CD14-positive monocyte (primary cell): ENCODE data around the gene C3orf18. TPM values are rescaled to one million over a fixed set of nuclear protein-coding genes. Genes with fewer than 3 reads are reported as not detected.

Experiments
- DNase-seq, 3 donors: peaks; one replicate each; pipeline ENCODE4 v3.0.0-alpha.2; 2011 to 2022
- H2AFZ ChIP-seq: 2 replicates; pipeline ENCODE4 v1.6.0; 2012; ENCODE audit warnings: mild to moderate bottlenecking, low read depth, low read length, inconsistent platforms; ENCODE audit not compliant: insufficient read depth, poor library complexity, severe bottlenecking
- H3K27ac ChIP-seq, 2 donors: 1 replicate in 1 of 2; 2 replicates in 1 of 2; pipeline ENCODE4 v1.5.1; 2012 to 2013; ENCODE audit warnings: low read length in 2 of 2, control low read depth in 1 of 2, inconsistent platforms in 1 of 2, low read depth in 1 of 2, mild to moderate bottlenecking in 1 of 2
- H3K27me3 ChIP-seq, 2 donors: one replicate each; pipeline versions ENCODE4 v1.6.0 to v1.6.1; 2011 to 2013; ENCODE audit warnings: low read length in 2 of 2; ENCODE audit not compliant: control insufficient read depth in 2 of 2, insufficient read depth in 2 of 2
- H3K36me3 ChIP-seq, 2 donors: replicated peaks in 1 of 2; 1 replicate in 1 of 2; 2 replicates in 1 of 2; pipeline versions ENCODE4 v1.5.1 to v1.6.1; 2012 to 2013; ENCODE audit warnings: low read length in 2 of 2, control low read depth in 1 of 2, inconsistent platforms in 1 of 2, mild to moderate bottlenecking in 1 of 2; ENCODE audit not compliant: insufficient read depth in 2 of 2, control insufficient read depth in 1 of 2
- H3K4me1 ChIP-seq, 2 donors: 1 replicate in 1 of 2; 2 replicates in 1 of 2; pipeline versions ENCODE4 v1.5.1 to v1.6.1; 2012 to 2013; ENCODE audit warnings: low read length in 2 of 2, control low read depth in 1 of 2, inconsistent platforms in 1 of 2, mild to moderate bottlenecking in 1 of 2, moderate library complexity in 1 of 2; ENCODE audit not compliant: insufficient read depth in 2 of 2, control insufficient read depth in 1 of 2
- H3K4me2 ChIP-seq: replicated peaks from 2 replicates; pipeline ENCODE3; 2012; ENCODE audit warnings: low read length, moderate library complexity, mild to moderate bottlenecking; ENCODE audit not compliant: poor library complexity, severe bottlenecking; ENCODE audit errors: extremely low read depth
- H3K4me3 ChIP-seq, 3 experiments: fragments of 200-600 bp in 1 of 3; sonication (generic) in 1 of 3; replicated peaks in 1 of 3; 1 replicate in 2 of 3; 2 replicates in 1 of 3; pipeline ENCODE4 v1.5.1; 2011 to 2013; ENCODE audit warnings: low read length in 3 of 3, mild to moderate bottlenecking in 3 of 3, control low read depth in 2 of 3, low read depth in 2 of 3, inconsistent platforms in 1 of 3, moderate library complexity in 1 of 3
- H3K79me2 ChIP-seq: 2 replicates; pipeline ENCODE4 v1.6.0; 2012; ENCODE audit warnings: mild to moderate bottlenecking, control low read depth, inconsistent platforms, low read length, moderate library complexity; ENCODE audit not compliant: insufficient read depth
- H3K9ac ChIP-seq: 2 replicates; pipeline ENCODE4 v1.6.0; 2017; ENCODE audit warnings: low read length, mild to moderate bottlenecking; ENCODE audit not compliant: insufficient read depth, poor library complexity, severe bottlenecking
- H3K9me3 ChIP-seq, 2 donors: replicated peaks in 1 of 2; 1 replicate in 1 of 2; 2 replicates in 1 of 2; pipeline versions ENCODE4 v1.5.1 to v1.6.1; 2012 to 2013; ENCODE audit warnings: low read length in 2 of 2, control low read depth in 1 of 2; ENCODE audit not compliant: control insufficient read depth in 1 of 2, insufficient read depth in 1 of 2
- H4K20me1 ChIP-seq: 2 replicates; pipeline ENCODE4 v1.6.0; 2012; ENCODE audit warnings: mild to moderate bottlenecking, low read length, control low read depth, moderate library complexity; ENCODE audit not compliant: insufficient read depth
- H3K27ac Mint-ChIP-seq, 7 donors: one replicate each; pipeline ENCODE4 v1.8.0; 2020; ENCODE audit warnings: mild to moderate bottlenecking in 7 of 7, mixed read lengths in 7 of 7, moderate library complexity in 6 of 7, inconsistent platforms in 2 of 7
- H3K27me3 Mint-ChIP-seq, 3 donors: one replicate each; pipeline ENCODE4 v1.8.0; 2021 to 2022; ENCODE audit warnings: low read depth in 3 of 3, mild to moderate bottlenecking in 3 of 3, mixed read lengths in 3 of 3, moderate library complexity in 3 of 3, inconsistent platforms in 1 of 3
- H3K36me3 Mint-ChIP-seq, 2 donors: one replicate each; pipeline ENCODE4 v1.8.0; 2020; ENCODE audit warnings: mixed read lengths in 2 of 2, inconsistent platforms in 1 of 2, mild to moderate bottlenecking in 1 of 2
- H3K4me1 Mint-ChIP-seq: one replicate; pipeline ENCODE4 v1.8.0; 2020; ENCODE audit warnings: mild to moderate bottlenecking, mixed read lengths
- H3K4me3 Mint-ChIP-seq, 2 donors: one replicate each; pipeline ENCODE4 v1.8.0; 2020; ENCODE audit warnings: mild to moderate bottlenecking in 2 of 2, mixed read lengths in 2 of 2, moderate library complexity in 1 of 2
- H3K9me3 Mint-ChIP-seq, 7 donors: one replicate each; pipeline ENCODE4 v1.8.0; 2020 to 2022; ENCODE audit warnings: mixed read lengths in 7 of 7, mild to moderate bottlenecking in 6 of 7, moderate library complexity in 6 of 7, inconsistent platforms in 2 of 7
- WGBS: methylation state at CpG from one replicate; pipeline ENCODE4 v1.1.5; 2013; ENCODE audit warnings: missing lambda C conversion rate; ENCODE audit not compliant: insufficient coverage; 5-methylcytosine and 5-hydroxymethylcytosine counted together
- intact Hi-C, 2 donors: fragments of 100-400 bp; cut with micrococcal nuclease; formaldehyde crosslinking; loops; one replicate each; pipeline versions ENCODE4 v1.15.0 to v1.15.1; 2023
- polyA plus RNA-seq, 3 donors: library from polyadenylated mRNA; depleted of rRNA in 1 of 3; unstranded in 2 of 3; stranded (reverse) in 1 of 3; fragments of 300-500 nt in 2 of 3; fragments of >200 nt in 1 of 3; fragmentation: Illumina TruSeq in 2 of 3; gene quantifications; 1 replicate in 2 of 3; 2 replicates in 1 of 3; pipeline ENCODE4 v1.2.3, GENCODE V29; 2012 to 2021
- TF ChIP-seq, protein P1 (sequence below): fragments of 200-600 bp; IDR thresholded peaks from one replicate; pipeline ENCODE4 v1.8.0; 2022; ENCODE audit warnings: antibody characterized with exemption, mild to moderate bottlenecking

C3orf18 gene
- polyA plus RNA-seq, 3 donors: 0.18 to 1.5 (median 0.76) TPM

DNA sequence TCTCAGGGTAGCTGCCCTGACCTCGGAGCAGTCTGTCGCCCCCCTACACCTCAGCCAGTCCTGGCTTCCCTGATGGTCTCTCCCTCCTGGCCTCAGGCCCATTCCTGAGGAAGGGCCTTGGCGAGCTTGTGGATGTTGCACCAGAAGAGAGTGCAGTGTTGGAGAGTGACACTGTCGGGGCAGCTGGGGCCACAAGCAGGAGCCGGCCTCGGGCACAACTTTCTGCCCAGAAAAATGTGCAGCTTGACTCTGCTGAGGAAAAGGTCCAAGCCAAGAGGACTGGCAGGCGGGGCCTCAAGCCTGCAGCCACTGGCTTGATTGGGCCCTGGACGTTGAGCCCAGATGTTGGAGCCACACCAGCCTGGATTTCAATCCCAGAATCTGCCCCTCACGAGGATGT lies 14.5 kb upstream of the C3orf18 start:
- Mint-ChIP-seq H3K36me3 (peaks cover 33 to 52% of the 10 kb centered on the region in 2 donors), H3K27me3 (peaks cover 0 to 2% (median 0%) of the 10 kb centered on the region in 3 donors), H3K4me1 (peaks cover 11% of the 10 kb centered on the region), H3K9me3 (peaks cover 0 to 1% (median 0%) of the 10 kb centered on the region in 7 donors), H3K4me3 (no peak overlapping the region), H3K27ac (peak overlapping the region in 1 of 7 donors; percentile 69)
- H3K4me1 ChIP-seq: peaks cover 9 to 12% of the 10 kb centered on the region in 2 donors
- H4K20me1 ChIP-seq: no peaks in the 10 kb centered on the region
- no peak overlapping the region for H3K9ac ChIP-seq
- H3K27ac ChIP-seq: no peak overlapping the region
- H3K9me3 ChIP-seq: no peaks in the 10 kb centered on the region
- no peaks in the 10 kb centered on the region for H3K27me3 ChIP-seq
- no peak overlapping the region for H3K4me3 ChIP-seq
- 100% methylated on average over 5 of the region's 9 CpGs for WGBS
- DNase-seq: no peak
- peaks cover 21 to 48% of the 10 kb centered on the region in 2 donors for H3K36me3 ChIP-seq
- H3K79me2 ChIP-seq: no peaks in the 10 kb centered on the region
- H3K4me2 ChIP-seq: no peak overlapping the region
- intact Hi-C loops: no loop called here
- TF ChIP-seq, protein P1, sequence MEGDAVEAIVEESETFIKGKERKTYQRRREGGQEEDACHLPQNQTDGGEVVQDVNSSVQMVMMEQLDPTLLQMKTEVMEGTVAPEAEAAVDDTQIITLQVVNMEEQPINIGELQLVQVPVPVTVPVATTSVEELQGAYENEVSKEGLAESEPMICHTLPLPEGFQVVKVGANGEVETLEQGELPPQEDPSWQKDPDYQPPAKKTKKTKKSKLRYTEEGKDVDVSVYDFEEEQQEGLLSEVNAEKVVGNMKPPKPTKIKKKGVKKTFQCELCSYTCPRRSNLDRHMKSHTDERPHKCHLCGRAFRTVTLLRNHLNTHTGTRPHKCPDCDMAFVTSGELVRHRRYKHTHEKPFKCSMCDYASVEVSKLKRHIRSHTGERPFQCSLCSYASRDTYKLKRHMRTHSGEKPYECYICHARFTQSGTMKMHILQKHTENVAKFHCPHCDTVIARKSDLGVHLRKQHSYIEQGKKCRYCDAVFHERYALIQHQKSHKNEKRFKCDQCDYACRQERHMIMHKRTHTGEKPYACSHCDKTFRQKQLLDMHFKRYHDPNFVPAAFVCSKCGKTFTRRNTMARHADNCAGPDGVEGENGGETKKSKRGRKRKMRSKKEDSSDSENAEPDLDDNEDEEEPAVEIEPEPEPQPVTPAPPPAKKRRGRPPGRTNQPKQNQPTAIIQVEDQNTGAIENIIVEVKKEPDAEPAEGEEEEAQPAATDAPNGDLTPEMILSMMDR: no peak
- H2AFZ ChIP-seq: no peak overlapping the region

- Histone ChIP-seq H3K4me3 (no peak overlapping the region), H2AFZ (no peak overlapping the region), H3K79me2 (no peaks in the 10 kb centered on the region), H3K9ac (no peak overlapping the region), H3K27me3 (no peaks in the 10 kb centered on the region), H3K4me1 (peaks cover 9 to 12% of the 10 kb centered on the region in 2 donors), H4K20me1 (no peaks in the 10 kb centered on the region), H3K4me2 (no peak overlapping the region), H3K9me3 (no peaks in the 10 kb centered on the region), H3K27ac (no peak overlapping the region), H3K36me3 (peaks cover 21 to 54% of the 10 kb centered on the region in 2 donors)
- no peak for DNase-seq
- WGBS: 100% methylated on average over 2 of the region's 2 CpGs
- H3K27me3 Mint-ChIP-seq: peaks cover 0 to 2% (median 0%) of the 10 kb centered on the region in 3 donors
- intact Hi-C loops: no loop called here
- no peak overlapping the region for H3K27ac Mint-ChIP-seq
- H3K36me3 Mint-ChIP-seq: peaks cover 33 to 52% of the 10 kb centered on the region in 2 donors
- peaks cover 0 to 1% (median 0%) of the 10 kb centered on the region in 7 donors for H3K9me3 Mint-ChIP-seq
- TF ChIP-seq, protein P1: no peak
- no peak overlapping the region for H3K4me3 Mint-ChIP-seq
- H3K4me1 Mint-ChIP-seq: peaks cover 11% of the 10 kb centered on the region
Observed at GRCh38 chr3:50581459-50581842, 13.9 kb upstream of the C3orf18 start.
